HG03565 (cell line): ENCODE results near the gene SYNPO.

Experiments
- ATAC-seq: cut with Tn5 transposase; IDR thresholded peaks from one replicate; pipeline ENCODE4 v1.9.1; 2021; ENCODE audit warnings: mild to moderate bottlenecking, moderate library complexity; ENCODE audit not compliant: unreplicated experiment

Gene SYNPO

DNA sequence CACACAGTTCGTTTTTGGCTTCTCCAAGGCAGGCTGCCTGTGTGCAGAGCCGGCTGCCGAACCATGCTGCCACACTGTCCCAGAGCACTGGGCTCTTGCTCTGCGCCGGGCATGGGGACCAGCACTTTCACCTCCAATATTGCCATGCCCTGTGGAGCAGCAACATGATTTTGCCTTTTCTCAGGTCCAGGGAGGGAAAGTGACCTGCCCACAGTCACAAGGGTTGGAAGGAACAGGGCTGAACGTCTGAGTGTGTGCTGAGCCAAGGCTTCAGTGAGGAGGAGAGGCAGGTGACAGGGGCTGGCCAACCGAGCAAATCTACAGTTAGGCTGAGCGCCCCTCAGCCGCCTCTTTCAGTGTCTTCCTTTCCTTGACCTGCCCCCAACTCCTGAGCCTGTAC is 34.0 kb upstream of the SYNPO start:
- ATAC-seq: no peak

DNA sequence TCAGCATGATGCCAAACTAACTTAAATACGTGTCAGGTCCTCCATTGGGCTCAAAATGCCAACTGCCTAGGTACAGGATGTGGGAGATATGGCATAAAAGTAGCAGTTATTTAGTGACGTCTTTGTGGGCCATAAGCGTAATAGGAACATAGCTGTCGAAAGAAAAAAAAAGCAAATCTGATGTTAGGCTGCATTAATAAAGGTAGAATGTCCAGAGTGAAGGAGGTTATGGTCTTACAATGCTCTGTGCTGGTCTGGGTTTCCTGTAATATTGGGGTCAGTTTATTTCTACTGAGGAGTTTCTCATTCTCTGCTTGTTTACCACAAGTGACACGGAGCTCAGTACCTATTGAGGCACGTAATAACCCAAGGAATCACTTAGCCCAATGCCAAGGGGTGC is 33.4 kb upstream of the SYNPO start:
- ATAC-seq: no peak

- no peak for ATAC-seq
Measured at GRCh38 chr5:150607991-150608390, 32.5 kb upstream of the SYNPO start.

DNA sequence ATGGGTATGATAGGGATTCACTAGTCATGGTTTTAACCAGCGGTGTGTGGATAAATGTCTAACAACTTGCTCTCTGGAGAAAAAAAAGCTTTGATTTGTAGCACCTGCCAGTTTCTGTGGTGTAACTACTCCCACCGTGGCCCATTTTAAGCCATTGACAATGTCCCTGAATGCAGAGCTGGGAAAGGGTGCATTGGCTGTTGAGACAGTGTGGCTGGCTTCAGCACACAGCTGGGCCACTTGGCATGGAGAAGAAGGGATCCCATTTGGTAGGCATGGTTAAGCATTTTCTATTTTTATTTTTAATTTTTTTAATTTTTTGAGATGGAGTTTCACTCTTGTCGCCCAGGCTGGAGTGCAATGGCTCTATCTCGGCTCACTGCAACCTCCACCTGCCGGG is 31.5 kb upstream of the SYNPO start:
- no peak for ATAC-seq

DNA sequence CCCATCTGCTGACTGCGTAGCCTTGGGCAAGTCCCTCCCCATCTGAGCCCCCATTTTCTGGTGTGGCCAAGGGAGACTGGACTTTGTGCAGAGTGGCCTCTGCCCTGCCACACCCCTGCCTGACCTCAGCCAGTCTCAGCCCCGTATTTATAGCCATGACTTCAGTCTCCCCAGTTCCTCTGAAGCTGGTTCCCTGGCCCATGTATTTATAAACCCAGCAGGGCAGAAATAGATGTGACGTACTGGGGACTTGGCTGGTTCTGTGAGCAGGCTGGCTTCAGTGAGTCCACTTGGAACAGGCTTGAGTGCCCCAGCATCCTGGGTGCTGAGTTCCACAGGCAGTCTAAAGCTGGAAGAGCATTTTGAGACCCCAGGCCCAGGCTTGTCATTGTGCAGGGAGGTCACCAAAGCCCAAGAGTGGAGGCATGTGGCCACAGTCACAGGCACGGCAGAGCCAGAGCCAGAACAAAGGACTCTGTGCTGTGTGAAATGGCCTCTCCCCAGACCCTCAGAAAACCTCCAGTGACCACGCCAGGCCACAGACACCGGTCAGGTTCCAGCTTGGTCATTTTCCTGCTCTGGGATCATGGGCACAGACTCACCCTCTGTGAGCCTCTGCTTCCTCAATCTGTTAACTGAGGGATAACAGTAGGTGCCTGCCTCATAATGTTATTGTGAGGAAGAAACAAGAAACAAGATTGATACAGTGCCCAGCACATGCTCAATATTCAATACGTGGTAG is 30.4 kb upstream of the SYNPO start:
- ATAC-seq: no peak

GRCh38 chr5:150611026-150611425 is 29.4 kb upstream of the SYNPO start:
- no peak for ATAC-seq

- no peak for ATAC-seq
Measured at GRCh38 chr5:150612405-150612804, 28.1 kb upstream of the SYNPO start.

GRCh38 chr5:150612905-150613670 is 27.4 kb upstream of the SYNPO start:
- no peak for ATAC-seq

- ATAC-seq: no peak
Measured at GRCh38 chr5:150613991-150614660, 26.3 kb upstream of the SYNPO start.

DNA sequence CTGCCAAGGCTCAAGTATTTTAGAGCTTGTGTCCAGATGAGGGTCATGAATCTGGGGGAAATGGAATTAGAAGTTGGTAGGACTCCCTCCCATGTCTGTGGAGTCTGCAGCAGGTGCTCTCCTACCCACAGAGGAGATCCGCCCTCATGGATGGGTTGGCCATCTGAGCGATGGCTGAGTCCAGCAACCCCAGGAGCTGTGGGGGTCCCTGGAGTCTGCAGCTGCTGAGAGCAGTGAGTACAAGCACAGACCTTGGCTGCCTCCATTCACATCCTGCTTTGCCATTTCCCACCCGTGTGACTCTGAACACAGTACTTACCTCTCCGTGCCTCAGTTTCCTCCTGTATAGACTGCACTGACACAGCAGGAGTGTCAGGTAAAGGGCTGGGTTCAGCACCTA is 25.8 kb upstream of the SYNPO start:
- no peak for ATAC-seq

GRCh38 chr5:150615141-150615699 is 25.2 kb upstream of the SYNPO start:
- ATAC-seq: no peak

GRCh38 chr5:150616024-150616470 is 24.4 kb upstream of the SYNPO start:
- no peak for ATAC-seq

DNA sequence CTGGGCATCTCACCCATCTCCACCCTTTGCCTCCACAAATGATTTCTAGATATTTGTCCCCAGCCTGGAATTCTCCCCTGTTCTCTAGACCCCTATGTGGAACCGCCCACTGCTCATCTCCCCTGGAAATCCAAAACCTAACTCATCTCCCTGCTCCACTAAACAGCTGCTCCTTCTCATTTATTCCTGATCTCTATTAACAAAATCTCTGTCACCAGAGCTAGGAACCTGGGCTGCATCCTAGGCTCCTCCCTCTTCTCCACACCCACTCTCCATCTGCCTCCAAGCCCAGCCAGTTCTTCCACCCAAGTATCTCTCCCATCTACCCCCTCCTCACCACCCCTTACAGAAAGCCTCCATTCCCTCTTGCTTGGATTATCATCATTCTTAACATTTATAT is 24.0 kb upstream of the SYNPO start:
- ATAC-seq: no peak

DNA sequence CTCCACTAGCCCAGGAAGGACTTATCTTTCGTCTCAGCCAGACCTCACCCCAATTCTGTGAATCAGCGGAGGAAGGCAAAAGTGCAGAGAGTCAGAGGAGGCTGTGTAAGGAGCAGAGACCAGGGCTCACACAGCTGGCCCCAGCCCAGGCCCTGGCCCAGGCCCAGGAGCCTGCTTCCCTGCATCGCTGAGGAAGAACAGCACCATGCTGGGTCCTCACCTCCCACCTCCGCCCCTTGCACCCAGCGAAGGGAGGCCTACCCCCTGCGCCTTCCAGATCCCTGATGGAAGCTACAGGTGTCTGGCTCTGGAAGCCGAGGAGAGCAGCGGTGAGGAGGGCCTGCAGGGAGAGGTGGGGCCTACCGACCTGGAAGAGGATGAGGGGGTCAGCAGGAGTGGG is 22.3 kb upstream of the SYNPO start:
- no peak for ATAC-seq

DNA sequence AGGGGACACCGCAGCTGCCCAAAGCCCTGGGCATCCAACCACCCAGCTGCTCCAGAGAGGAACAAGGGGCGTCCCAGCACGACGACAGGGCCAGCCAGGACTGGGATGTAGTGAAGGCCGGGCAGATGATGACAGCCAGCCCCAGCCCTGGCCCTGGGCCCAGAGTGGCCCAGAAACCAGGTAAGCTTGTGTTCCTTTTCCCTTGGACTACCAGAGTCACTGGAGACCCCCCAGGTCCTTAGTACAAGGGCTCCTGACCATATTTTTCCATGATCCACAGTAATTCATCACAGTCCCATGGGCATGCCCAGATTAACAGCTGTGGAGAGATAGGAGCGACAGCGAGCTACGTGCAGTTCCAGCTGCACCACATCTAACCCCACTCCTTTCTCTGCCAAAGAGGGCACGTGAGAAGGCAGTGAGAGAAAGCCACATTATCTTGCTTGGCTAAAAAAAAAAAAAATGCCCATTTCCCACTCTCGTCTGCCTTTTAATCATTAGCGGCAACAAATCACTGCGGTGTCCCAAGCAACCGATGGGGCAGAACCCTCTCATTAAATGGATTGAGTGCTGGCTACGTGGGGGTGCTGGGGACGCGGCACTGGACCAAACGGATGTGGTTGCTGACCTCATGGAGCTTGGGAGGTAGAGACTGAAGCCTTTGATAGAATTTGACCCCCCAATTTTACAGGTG is 21.7 kb upstream of the SYNPO start:
- ATAC-seq: no peak

GRCh38 chr5:150619359-150620230 is 20.9 kb upstream of the SYNPO start:
- no peak for ATAC-seq

GRCh38 chr5:150621301-150621700 is 19.2 kb upstream of the SYNPO start:
- ATAC-seq: no peak

DNA sequence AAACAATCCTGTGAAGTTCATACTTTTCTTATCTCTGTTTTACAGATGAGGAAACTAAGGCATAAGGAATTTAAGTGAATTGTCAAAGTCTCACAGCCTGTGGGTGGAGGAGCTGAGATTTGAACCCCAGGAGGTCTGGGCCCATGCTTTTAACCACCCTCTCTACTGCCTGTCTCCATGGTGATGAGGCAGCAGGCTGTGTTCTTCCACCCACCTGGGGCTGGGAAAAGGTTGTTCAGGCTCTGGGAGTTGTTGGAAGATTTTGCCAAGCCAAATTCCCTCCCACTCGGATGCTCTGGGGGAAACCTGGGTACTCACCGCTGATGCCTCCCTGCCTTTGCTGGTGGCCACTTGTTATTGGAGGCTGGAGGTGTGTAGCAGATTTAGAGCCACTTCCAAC is 18.3 kb upstream of the SYNPO start:
- no peak for ATAC-seq

GRCh38 chr5:150623152-150623877 is 17.1 kb upstream of the SYNPO start:
- no peak for ATAC-seq
